Spinal cord (tissue), 10 donors: ENCODE results near the gene TRABD. TPM values are rescaled to one million over a fixed set of nuclear protein-coding genes. Genes with fewer than 3 reads are reported as not detected.

ENCODE experiments used
- DNase-seq, 6 donors: peaks; one replicate each; pipeline versions ENCODE4 v3.0.0 to v3.0.0-alpha.2; 2013 to 2015; ENCODE audit warnings: low spot score in 6 of 6, low read depth in 4 of 6
- H3K27ac ChIP-seq: one replicate; pipeline ENCODE4 v1.5.1; 2013; ENCODE audit warnings: low read depth, low read length, control low read depth
- H3K27me3 ChIP-seq: one replicate; pipeline ENCODE4 v1.6.1; 2013; ENCODE audit warnings: low read length; ENCODE audit not compliant: control insufficient read depth, insufficient read depth
- H3K36me3 ChIP-seq: one replicate; pipeline ENCODE4 v1.6.1; 2013; ENCODE audit warnings: low read length; ENCODE audit not compliant: control insufficient read depth, insufficient read depth
- H3K4me1 ChIP-seq: one replicate; pipeline ENCODE4 v1.6.1; 2013; ENCODE audit warnings: low read length; ENCODE audit not compliant: control insufficient read depth, insufficient read depth
- H3K4me3 ChIP-seq: one replicate; pipeline ENCODE4 v1.5.1; 2013; ENCODE audit warnings: low read depth, low read length, control low read depth
- H3K9me3 ChIP-seq: one replicate; pipeline ENCODE4 v1.6.1; 2013; ENCODE audit warnings: low read length; ENCODE audit not compliant: control insufficient read depth, insufficient read depth
- WGBS: methylation state at CpG from one replicate; pipeline ENCODE4 v1.1.5; 2013; ENCODE audit warnings: missing lambda C conversion rate; ENCODE audit not compliant: insufficient coverage; 5-methylcytosine and 5-hydroxymethylcytosine counted together
- polyA plus RNA-seq, 2 donors: library from polyadenylated mRNA; unstranded; fragments of 120-200 nt; gene quantifications; one replicate each; pipeline ENCODE4 v1.2.1, GENCODE V29; 2013; ENCODE audit not compliant: insufficient read length in 2 of 2
- total RNA-seq, 2 donors: library from RNA; depleted of rRNA in 1 of 2; stranded (reverse); fragments of 120-200 nt in 1 of 2; fragments of >200 nt in 1 of 2; gene quantifications; one replicate each; pipeline versions ENCODE4 v1.2.3 to v1.2.4, GENCODE V29; 2013 to 2014
- donor health status: healthy.

Gene TRABD
- total and polyA plus RNA-seq, 4 donors, result 5.4 to 34.7 (median 21.7) TPM

DNA sequence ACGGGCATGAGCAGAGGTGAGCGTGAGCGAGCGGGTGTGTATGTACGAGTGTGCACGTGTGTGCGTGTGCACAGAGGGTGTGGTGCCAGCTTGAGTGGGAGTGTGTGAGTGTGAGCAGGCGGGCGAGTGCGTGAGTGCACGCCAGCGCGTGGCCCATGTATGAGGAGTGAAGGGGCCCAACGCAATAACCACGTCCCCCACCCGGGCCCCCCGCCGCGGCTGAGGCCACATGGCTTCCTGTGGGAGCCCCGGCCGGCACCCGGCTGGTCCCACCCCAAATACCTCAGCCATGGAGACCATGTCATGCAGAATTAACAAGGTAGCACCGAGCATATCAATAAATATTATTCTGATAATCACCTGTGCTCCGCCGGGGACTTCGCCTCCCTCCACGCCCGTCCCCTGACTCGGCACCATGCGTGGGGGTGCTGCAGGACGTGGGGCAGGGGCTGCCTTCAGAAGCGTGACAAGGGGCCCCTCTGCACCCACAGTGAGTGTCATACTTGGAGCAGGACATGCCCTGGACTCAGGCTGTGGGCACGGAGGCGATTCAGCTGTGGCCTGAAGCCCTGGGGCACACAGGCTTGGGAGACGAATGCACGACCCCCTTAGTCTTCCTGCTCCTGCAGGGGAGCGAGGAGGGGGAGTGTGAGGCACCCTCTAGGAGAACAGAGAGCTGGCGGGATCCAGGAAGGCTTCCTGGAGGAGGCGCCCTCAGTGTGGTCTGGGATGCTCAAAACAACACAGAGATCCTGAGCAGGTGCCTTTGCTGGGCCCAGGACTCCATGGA, 5.6 kb upstream of the TRABD start:
- DNase-seq, result no peak
- Histone ChIP-seq H3K27me3 (no peaks in the 10 kb centered on the region), H3K9me3 (no peaks in the 10 kb centered on the region), H3K27ac (no peak overlapping the region), H3K4me3 (no peak overlapping the region), H3K4me1 (peaks cover 19% of the 10 kb centered on the region), H3K36me3 (peaks cover 78% of the 10 kb centered on the region)
- WGBS, result 84% methylated on average over 34 of the region's 39 CpGs

- H3K27ac ChIP-seq, result no peak overlapping the region
- peaks cover 23% of the 10 kb centered on the region for H3K4me1 ChIP-seq
- peaks cover 71% of the 10 kb centered on the region for H3K36me3 ChIP-seq
- 87% methylated on average over 27 of the region's 27 CpGs for WGBS
- no peak overlapping the region for H3K4me3 ChIP-seq
- DNase-seq, result no peak
- no peaks in the 10 kb centered on the region for H3K27me3 ChIP-seq
- no peaks in the 10 kb centered on the region for H3K9me3 ChIP-seq
Observed at GRCh38 chr22:50180727-50181521, 4.8 kb upstream of the TRABD start.

GRCh38 chr22:50182176-50183081, 3.3 kb upstream of the TRABD start:
- WGBS, result 73% methylated on average over 28 of the region's 31 CpGs
- Histone ChIP-seq H3K4me1 (peaks cover 32% of the 10 kb centered on the region), H3K9me3 (no peaks in the 10 kb centered on the region), H3K27ac (no peak overlapping the region), H3K4me3 (no peak overlapping the region), H3K36me3 (peaks cover 61% of the 10 kb centered on the region), H3K27me3 (no peaks in the 10 kb centered on the region)
- DNase-seq, result no peak

GRCh38 chr22:50183141-50183971, 2.4 kb upstream of the TRABD start:
- DNase-seq, result no peak
- no peak overlapping the region for H3K4me3 ChIP-seq
- no peaks in the 10 kb centered on the region for H3K9me3 ChIP-seq
- peaks cover 32% of the 10 kb centered on the region for H3K4me1 ChIP-seq
- peaks cover 54% of the 10 kb centered on the region for H3K36me3 ChIP-seq
- no peaks in the 10 kb centered on the region for H3K27me3 ChIP-seq
- WGBS, result 86% methylated on average over 15 of the region's 19 CpGs
- no peak overlapping the region for H3K27ac ChIP-seq

DNA sequence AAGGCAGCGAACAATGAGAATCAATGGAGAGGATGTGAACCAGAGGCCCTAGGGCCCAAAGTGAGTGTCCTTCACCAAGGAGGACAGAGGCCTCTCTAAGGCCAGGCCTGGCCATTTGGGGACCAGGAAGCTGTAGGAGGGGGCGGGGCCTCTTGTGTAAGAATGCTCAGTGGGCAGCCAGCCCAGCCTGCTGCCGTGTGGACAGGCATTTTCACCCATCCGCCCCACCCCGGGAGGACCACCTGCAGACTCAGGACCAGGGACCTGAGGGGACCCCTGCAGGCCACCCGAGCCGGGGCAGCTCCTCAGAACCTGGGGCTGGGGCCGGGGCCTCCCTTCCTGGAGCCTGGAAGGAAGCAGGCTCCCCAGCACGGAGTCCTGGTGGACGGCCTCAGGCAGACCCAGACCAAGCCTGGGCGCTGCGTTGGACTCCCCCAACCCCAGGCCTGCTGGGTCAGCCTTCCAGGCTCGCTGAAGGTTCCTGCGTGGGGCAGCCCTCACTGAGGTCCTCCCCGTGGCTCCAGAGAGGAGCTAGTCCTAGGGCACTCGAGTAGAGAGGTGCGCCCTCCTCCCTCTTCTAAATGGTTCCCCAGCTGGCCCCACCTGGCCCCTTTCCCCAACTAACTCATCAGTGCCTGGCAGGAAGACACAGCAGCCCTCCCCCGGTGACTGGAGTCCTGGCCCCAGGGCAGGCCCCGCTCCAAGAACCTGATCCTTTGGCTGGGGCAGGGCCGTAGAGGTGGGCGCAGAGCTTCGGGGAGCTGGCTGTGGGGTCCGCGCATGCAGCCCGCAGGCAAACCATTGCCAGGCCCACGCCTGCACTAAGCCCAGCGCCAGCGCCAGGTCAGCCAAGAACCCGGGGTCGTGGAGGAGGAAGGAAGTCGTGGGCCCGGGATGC, 1.5 kb upstream of the TRABD start:
- WGBS, result 47% methylated on average over 30 of the region's 32 CpGs

DNA sequence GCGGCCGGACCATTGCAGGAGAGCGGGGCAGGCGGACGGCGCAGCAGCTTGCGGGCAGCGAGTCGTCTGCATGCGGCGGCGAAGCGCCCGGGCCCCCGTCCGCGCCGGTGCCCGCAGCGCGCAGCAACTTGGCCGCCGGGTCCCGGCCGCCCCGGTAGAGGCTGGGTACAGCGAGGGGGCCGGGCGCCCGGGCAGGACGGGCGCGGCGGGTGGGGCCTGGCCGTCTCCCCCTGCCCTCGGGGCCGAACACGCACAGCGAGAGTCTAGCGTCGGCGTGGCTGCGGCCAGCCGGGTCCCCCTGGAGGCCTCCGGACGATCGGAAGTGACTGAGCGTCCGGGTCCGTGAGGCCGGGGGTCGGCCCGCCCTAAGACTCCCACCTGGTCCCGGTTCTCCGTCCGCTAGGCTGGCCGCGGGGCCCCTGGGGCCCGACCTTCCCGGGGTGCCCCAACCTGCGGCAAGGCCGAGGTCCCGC, 775 bp upstream of the TRABD start:
- DNase-seq, result no peak
- no peaks in the 10 kb centered on the region for H3K27me3 ChIP-seq
- H3K4me3 ChIP-seq, result peak overlapping the region; percentile 52
- 9% methylated on average over 63 of the region's 63 CpGs for WGBS
- H3K9me3 ChIP-seq, result no peaks in the 10 kb centered on the region
- peaks cover 49% of the 10 kb centered on the region for H3K36me3 ChIP-seq
- H3K27ac ChIP-seq, result no peak overlapping the region
- H3K4me1 ChIP-seq, result peaks cover 40% of the 10 kb centered on the region

More for the DNA sequence above, 1.5 kb upstream of the TRABD start:
- H3K27ac ChIP-seq, result no peak overlapping the region
- no peaks in the 10 kb centered on the region for H3K27me3 ChIP-seq
- peaks cover 51% of the 10 kb centered on the region for H3K36me3 ChIP-seq
- DNase-seq, result peak in 1 of 6 donors; percentile 40
- H3K4me1 ChIP-seq, result peaks cover 33% of the 10 kb centered on the region
- H3K9me3 ChIP-seq, result no peaks in the 10 kb centered on the region
- peak overlapping the region; percentile 12 for H3K4me3 ChIP-seq

- Histone ChIP-seq H3K4me1 (peaks cover 53% of the 10 kb centered on the region), H3K9me3 (no peaks in the 10 kb centered on the region), H3K27ac (no peak overlapping the region), H3K27me3 (no peaks in the 10 kb centered on the region), H3K4me3 (peak overlapping the region; percentile 36), H3K36me3 (peaks cover 48% of the 10 kb centered on the region)
- no peak for DNase-seq
- WGBS, result 2% methylated on average over 47 of the region's 47 CpGs
Observed at GRCh38 chr22:50186181-50186714, 535 bp downstream of the TRABD start.
